Left ventricle myocardium inferior (tissue), 1 donor: Measurements from ENCODE around the gene RPP25L. TPM values are rescaled to one million over a fixed set of nuclear protein-coding genes. Genes with fewer than 3 reads are reported as not detected.
A peak's percentile ranks its signal among the peaks of the same experiment; 100 is the strongest.

Experiments used
- DNase-seq: peaks from one replicate; pipeline ENCODE4 v3.0.0-alpha.2; 2020
- H3K27ac ChIP-seq: fragments of 200-600 bp; replicated peaks from 2 replicates; pipeline ENCODE4 v1.8.0; 2021
- H3K27me3 ChIP-seq: fragments of 200-600 bp; 2 replicates; pipeline ENCODE4 v1.8.0; 2021; ENCODE audit warnings: low read depth
- H3K36me3 ChIP-seq: fragments of 200-600 bp; 2 replicates; pipeline ENCODE4 v1.8.0; 2021
- H3K4me1 ChIP-seq: fragments of 200-600 bp; 2 replicates; pipeline ENCODE4 v1.8.0; 2021
- H3K4me3 ChIP-seq: fragments of 200-600 bp; 2 replicates; pipeline ENCODE4 v1.8.0; 2021; ENCODE audit warnings: mild to moderate bottlenecking, moderate library complexity
- H3K9me3 ChIP-seq: fragments of 200-600 bp; replicated peaks from 2 replicates; pipeline ENCODE4 v1.8.0; 2021
- intact Hi-C: fragments of 100-400 bp; cut with micrococcal nuclease; formaldehyde crosslinking; loops from one replicate; pipeline ENCODE4 v1.11.0; 2022
- total RNA-seq: library from RNA; stranded (reverse); fragmentation: NEBNext Ultra II Directional; extraction: Animal tissue kit (Norgen Biotek cat#: 25700); gene quantifications from one replicate; pipeline ENCODE4 v1.2.1, GENCODE V29; 2021
- TF ChIP-seq, protein P1 (sequence below): fragments of 200-600 bp; IDR thresholded peaks from 2 replicates; pipeline ENCODE4 v1.8.0; 2021; ENCODE audit warnings: antibody characterized with exemption, mild to moderate bottlenecking, borderline replicate concordance
- donor health status: DM: no; HTN: yes; CAD: no; lungs with severe emphysema.

RPP25L gene
- total RNA-seq, 1 donor from 2014 or later = 42.8 TPM

DNA sequence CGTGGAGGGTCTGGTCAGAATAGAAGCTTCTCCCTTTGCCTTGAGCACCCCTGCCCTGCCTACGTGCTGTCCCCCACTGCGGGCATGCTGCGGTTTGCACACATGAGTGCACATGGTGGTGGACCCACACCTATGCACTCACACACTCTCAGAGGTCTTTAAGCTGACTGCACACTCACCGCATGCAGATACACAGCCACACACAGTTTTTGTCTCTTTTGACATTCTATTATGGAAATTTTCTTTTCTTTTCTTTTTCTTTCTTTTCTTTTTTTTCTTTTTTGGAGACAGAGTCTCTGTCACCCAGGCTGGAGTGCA, 17.6 kb upstream of the RPP25L start:
- Histone ChIP-seq H3K27ac (no peak overlapping the region), H3K9me3 (no peaks in the 10 kb centered on the region), H3K4me1 (peaks cover 19% of the 10 kb centered on the region), H3K4me3 (peak overlapping the region; percentile 65), H3K27me3 (peaks cover 59% of the 10 kb centered on the region), H3K36me3 (no peaks in the 10 kb centered on the region)
- TF ChIP-seq, protein P1, sequence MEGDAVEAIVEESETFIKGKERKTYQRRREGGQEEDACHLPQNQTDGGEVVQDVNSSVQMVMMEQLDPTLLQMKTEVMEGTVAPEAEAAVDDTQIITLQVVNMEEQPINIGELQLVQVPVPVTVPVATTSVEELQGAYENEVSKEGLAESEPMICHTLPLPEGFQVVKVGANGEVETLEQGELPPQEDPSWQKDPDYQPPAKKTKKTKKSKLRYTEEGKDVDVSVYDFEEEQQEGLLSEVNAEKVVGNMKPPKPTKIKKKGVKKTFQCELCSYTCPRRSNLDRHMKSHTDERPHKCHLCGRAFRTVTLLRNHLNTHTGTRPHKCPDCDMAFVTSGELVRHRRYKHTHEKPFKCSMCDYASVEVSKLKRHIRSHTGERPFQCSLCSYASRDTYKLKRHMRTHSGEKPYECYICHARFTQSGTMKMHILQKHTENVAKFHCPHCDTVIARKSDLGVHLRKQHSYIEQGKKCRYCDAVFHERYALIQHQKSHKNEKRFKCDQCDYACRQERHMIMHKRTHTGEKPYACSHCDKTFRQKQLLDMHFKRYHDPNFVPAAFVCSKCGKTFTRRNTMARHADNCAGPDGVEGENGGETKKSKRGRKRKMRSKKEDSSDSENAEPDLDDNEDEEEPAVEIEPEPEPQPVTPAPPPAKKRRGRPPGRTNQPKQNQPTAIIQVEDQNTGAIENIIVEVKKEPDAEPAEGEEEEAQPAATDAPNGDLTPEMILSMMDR = no peak
- DNase-seq = no peak
- intact Hi-C loops = no loop called here

DNA sequence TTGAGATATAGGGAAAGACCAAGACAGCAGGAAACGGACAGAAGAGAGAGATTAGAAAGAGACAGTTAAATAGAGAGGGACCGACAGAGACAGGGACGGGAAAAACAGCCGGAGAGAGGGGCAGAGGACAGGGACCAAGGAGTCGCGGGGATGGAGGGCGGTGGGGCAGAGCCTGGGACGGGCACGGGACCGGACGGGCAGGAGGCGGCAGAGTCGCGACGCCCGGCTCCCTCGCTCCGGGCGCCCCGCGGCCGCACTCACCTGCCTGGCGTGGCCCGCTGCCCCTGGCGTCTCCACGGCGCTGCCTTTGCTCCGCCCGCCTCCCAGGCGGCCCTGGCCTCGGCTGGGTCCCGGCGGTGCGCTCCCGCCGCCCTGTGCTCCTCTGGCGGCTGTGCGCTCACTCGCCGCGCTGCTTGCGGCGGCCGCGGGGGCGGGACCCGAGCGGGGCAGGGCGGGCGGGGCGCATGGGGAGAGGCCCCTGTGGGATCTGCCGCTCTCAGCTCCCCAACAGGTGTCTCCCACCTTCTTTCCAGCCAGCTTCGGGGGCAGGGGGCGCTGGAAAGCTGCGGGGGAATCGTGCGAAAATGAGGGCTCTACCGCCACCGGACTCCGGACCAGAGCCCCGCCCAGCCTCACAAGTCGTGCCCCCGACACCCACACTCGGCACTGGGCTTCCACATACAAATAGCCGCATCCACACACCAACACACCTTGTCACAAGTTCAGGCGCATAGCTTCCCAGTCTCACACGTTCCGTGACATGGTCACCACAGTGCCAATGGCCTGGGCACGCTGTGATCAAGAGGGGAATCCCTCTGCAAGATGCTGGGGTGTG, 17.0 kb upstream of the RPP25L start, which contains the start of gene ARID3C:
ARID3C (minus strand) TSS at position 411 of the 835 bp plus-strand sequence. CDS start 1,052 bp downstream, outside the sequence.
- DNase-seq = no peak
- TF ChIP-seq, protein P1 = no peak

DNA sequence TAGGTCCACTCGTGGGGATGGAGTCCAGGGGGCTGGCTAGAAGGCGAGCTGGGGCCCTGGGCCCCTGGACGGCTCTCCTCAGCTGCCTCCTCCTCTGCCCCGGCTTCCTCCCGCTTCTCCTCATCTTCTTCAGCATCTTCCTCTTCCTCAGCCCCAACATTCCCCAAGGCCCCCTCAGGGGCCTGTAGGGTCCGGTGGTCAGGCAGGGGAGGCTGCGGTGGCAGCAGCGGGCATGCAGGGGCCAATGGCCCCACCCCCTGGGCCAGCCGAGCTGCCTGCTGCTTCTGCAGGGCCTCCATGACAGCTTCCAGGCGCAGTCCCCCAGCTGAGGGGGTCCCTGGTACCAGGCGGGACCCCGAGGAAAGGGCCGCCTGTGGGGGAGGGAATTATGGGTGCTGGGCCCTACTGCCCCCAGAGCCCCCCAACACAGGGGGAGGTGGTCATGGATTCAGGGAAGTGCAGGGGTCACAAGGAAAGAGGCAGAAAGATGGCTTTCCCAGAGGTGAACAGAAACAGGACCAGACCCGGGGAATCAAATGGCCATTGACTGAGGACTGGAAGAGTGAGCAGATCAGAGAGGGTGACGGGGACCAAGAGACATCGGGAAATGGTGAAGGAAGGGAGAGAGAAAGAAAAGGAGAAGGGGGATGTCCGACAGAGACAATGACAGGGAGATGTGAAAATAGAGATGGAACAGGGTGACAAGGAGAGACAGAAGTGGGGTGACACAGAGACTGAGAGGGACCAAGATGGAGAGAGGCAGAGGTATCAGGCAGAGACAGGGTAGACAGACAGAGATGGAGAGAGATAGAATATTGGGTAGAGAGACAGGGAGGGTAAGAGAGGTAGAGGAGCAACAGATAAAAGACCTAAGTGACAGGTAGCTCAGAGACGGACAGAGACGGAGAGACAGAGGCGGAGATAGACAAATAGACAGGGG, 16.1 kb upstream of the RPP25L start:
- no peaks in the 10 kb centered on the region for H3K36me3 ChIP-seq
- intact Hi-C loops = no loop called here
- TF ChIP-seq, protein P1 = no peak
- H3K4me1 ChIP-seq = peaks cover 26% of the 10 kb centered on the region
- peaks cover 74% of the 10 kb centered on the region for H3K27me3 ChIP-seq
- H3K4me3 ChIP-seq = peak overlapping the region; percentile 65
- H3K27ac ChIP-seq = no peak overlapping the region
- no peaks in the 10 kb centered on the region for H3K9me3 ChIP-seq
- no peak for DNase-seq

More for the DNA sequence above, 17.0 kb upstream of the RPP25L start, which contains the start of gene ARID3C:
- H3K27ac ChIP-seq = no peak within 1 kb of the TSS
- peaks cover 65% of the 10 kb centered on the region for H3K27me3 ChIP-seq
- H3K4me1 ChIP-seq = peaks cover 19% of the 10 kb centered on the region
- peak within 1 kb of the TSS; percentile 65 for H3K4me3 ChIP-seq
- intact Hi-C loops = no loop called here
- no peaks in the 10 kb centered on the region for H3K36me3 ChIP-seq
- no peaks in the 10 kb centered on the region for H3K9me3 ChIP-seq

DNA sequence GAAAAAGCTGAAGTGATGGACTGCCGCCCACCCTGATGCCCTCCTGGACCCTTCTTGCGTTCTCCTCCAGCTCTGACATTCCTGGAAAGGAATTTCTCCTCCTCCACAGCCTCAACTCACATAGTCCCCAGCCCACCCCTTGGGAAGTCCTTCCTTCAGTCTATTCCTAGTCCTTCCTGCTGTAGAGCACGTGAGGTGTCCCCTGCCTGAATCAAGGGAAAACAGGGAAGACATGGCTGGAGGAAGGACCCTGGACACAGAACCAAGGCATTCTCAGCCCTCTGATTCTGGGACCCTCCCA, 13.2 kb upstream of the RPP25L start:
- peaks cover 32% of the 10 kb centered on the region for H3K4me1 ChIP-seq
- no peaks in the 10 kb centered on the region for H3K9me3 ChIP-seq
- no peak overlapping the region for H3K27ac ChIP-seq
- DNase-seq = no peak
- TF ChIP-seq, protein P1 = no peak
- intact Hi-C loops = no loop called here
- H3K27me3 ChIP-seq = peaks cover 90% of the 10 kb centered on the region
- no peak overlapping the region for H3K4me3 ChIP-seq
- no peaks in the 10 kb centered on the region for H3K36me3 ChIP-seq

DNA sequence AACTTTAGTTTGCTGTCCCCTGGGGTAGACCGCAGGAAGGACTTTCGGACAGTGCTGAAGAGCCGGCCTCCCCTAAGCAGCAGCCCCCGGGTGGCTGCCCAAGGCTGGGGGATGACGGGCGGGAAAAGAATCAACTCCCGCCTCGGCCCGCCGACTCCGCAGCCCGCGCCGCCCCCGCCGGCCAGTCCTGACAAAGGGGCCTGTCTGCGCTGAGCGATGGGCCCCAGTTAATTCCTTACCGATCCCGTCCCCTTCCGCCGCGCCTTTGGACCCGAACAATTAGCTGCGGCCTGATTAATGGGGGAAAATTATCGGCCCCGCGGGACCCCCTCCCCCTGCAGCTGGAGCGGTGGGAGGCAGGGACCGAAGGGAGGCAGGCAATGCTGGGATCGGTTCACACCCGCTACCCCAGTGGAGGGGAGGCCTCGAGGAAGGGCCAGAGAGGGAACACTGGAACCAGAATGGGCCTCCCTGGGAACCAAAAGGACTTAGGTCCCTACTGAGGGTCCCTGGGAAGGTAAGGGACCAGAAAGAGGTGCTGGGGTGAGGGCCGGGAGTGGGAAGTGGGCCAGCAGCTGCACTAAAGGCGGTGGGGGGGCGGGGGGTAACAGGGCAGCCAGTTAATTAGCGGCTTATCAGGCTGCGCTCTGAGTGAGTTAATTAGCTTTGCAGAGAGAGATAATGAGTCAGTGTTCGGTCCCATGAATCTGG, 12.7 kb upstream of the RPP25L start:
- TF ChIP-seq, protein P1 = no peak
- no peak for DNase-seq
- peaks cover 37% of the 10 kb centered on the region for H3K4me1 ChIP-seq
- no peaks in the 10 kb centered on the region for H3K36me3 ChIP-seq
- intact Hi-C loops = no loop called here
- H3K27me3 ChIP-seq = peaks cover 85% of the 10 kb centered on the region
- no peak overlapping the region for H3K4me3 ChIP-seq
- no peaks in the 10 kb centered on the region for H3K9me3 ChIP-seq
- no peak overlapping the region for H3K27ac ChIP-seq
